Heart right ventricle (tissue), 16 donors: ENCODE data around the gene PCBP2. TPM values are rescaled to one million over a fixed set of nuclear protein-coding genes. Genes with fewer than 3 reads are reported as not detected.

ENCODE experiments used
- ATAC-seq, 8 donors: fragments of 200-7000 bp; cut with Tn5 transposase; one replicate each; pipeline ENCODE4 v1.9.1; 2020; ENCODE audit warnings: mild to moderate bottlenecking in 8 of 8, moderate library complexity in 8 of 8, moderate number of reproducible peaks in 1 of 8
- DNase-seq, 2 donors: peaks; one replicate each; pipeline ENCODE4 v3.0.0-alpha.2; 2020
- H3K27ac ChIP-seq, 10 donors: fragments of 200-600 bp; sonication (generic) in 2 of 10; one replicate each; pipeline versions ENCODE4 v1.5.0 to v1.8.0; 2020 to 2022; ENCODE audit warnings: mild to moderate bottlenecking in 3 of 10
- H3K27me3 ChIP-seq, 7 donors: fragments of 200-600 bp; one replicate each; pipeline ENCODE4 v1.8.0; 2021 to 2022; ENCODE audit warnings: mild to moderate bottlenecking in 2 of 7
- H3K36me3 ChIP-seq, 9 donors: fragments of 200-600 bp; sonication (generic) in 1 of 9; one replicate each; pipeline versions ENCODE4 v1.5.0 to v1.8.0; 2020 to 2022; ENCODE audit warnings: mild to moderate bottlenecking in 2 of 9
- H3K4me1 ChIP-seq, 9 donors: fragments of 200-600 bp; sonication (generic) in 1 of 9; one replicate each; pipeline versions ENCODE4 v1.5.0 to v1.8.0; 2020 to 2022; ENCODE audit warnings: mild to moderate bottlenecking in 4 of 9
- H3K4me3 ChIP-seq, 10 donors: fragments of 200-600 bp; sonication (generic) in 2 of 10; one replicate each; pipeline versions ENCODE4 v1.5.0 to v1.8.0; 2020 to 2022; ENCODE audit warnings: mild to moderate bottlenecking in 7 of 10, moderate library complexity in 2 of 10
- H3K9me3 ChIP-seq, 11 donors: fragments of 200-600 bp in 10 of 11; sonication (generic) in 2 of 11; one replicate each; pipeline versions ENCODE4 v1.5.0 to v1.8.0; 2013 to 2022; ENCODE audit warnings: mild to moderate bottlenecking in 2 of 11, control low read depth in 1 of 11, moderate library complexity in 1 of 11
- WGBS, 2 donors: extraction: QIAGEN DNeasy Blood & Tissue Kit; methylation state at CpG; one replicate each; pipeline ENCODE4 v1.1.7; 2013; ENCODE audit warnings: inconsistent platforms in 1 of 2; 5-methylcytosine and 5-hydroxymethylcytosine counted together
- intact Hi-C, 10 donors: fragments of 100-400 bp; cut with DNase I; formaldehyde crosslinking; loops; one replicate each; pipeline versions ENCODE4 v1.11.1 to v1.14.2; 2022
- polyA plus RNA-seq, 2 donors: library from polyadenylated mRNA; stranded (reverse); fragments of 200-250 nt; gene quantifications; one replicate each; pipeline ENCODE4 v1.2.3, GENCODE V29; 2013
- total RNA-seq, 10 donors: library from RNA; stranded (reverse); fragmentation: NEBNext Ultra II Directional in 3 of 10; extraction: Animal tissue kit (Norgen Biotek cat#: 25700) in 3 of 10; gene quantifications; one replicate each; pipeline versions ENCODE4 v1.2.1 to v1.2.4, GENCODE V29; 2021 to 2023
- TF ChIP-seq, protein P1 (sequence below), 9 donors: fragments of 200-600 bp; sonication (generic) in 2 of 9; IDR thresholded peaks; one replicate each; pipeline versions ENCODE4 v1.5.0 to v1.8.0; 2021 to 2022; ENCODE audit warnings: antibody characterized with exemption in 9 of 9, mild to moderate bottlenecking in 5 of 9, moderate library complexity in 1 of 9
- donor health status: Arrhythmogenic right ventricular cardiomyopathy.
- donor health status: ischemic (EF 13 %, LVEDD 7.1; RV severe dilation, severe dysfunction).
- donor health status: healthy with polysubstance abuse.
- donor health status: DM: no; HTN: yes; CAD: no.
- donor health status: DM: no; HTN: no; CAD: no.
- donor health status: ischemic (EF 25% LVEDD 6.9; RV normal size, moderate dysfunction).
- donor health status: ischemic (EF 25% LVEDD 5.7; RV mildly dilated, moderate dysfunction).
- donor health status: healthy.
- donor health status: DM: yes; HTN: yes; CAD: no.
- donor health status: Ischemic cardiomyopathy.
- donor health status: ischemic (EF 35%, LVEDD 5.7; RV mildly dilated, moderate dysfunction).
- donor health status: nonischemic (EF 11% LVEDD 7.7; RV severe dilation, severe dysfunction).
- donor health status: DM: yes; HTN: yes; CAD: no.
- donor health status: PGD.
- donor health status: ischemic (EF 29% LVEDD 5.4; RV normal size, mild dysfunction).
- donor health status: nonischemic (EF 23%, LVEDD 6.1; RV moderate dilation, normal function).

Gene PCBP2
- total and polyA plus RNA-seq, 12 donors: 281 to 579 (median 555) TPM

DNA sequence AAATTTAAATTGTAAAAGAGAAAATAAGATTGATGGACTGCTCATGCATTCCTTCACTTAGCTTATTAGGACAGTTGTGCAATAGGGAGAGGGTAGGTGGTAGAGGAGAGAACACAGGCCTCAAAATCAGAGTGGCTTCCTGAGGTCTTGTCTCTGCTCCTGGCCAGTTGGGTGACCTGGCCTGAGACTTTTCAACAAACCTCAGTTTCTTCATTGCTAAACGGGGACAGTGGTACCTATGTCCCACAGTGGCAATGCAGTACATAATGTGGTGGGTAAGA lies 44.8 kb downstream of the PCBP2 start:
- H3K9me3 ChIP-seq: no peaks in the 10 kb centered on the region
- DNase-seq (no peak), ATAC-seq (no peak)
- intact Hi-C loops: no loop called here
- H3K36me3 ChIP-seq: no peaks in the 10 kb centered on the region
- TF ChIP-seq, protein P1, sequence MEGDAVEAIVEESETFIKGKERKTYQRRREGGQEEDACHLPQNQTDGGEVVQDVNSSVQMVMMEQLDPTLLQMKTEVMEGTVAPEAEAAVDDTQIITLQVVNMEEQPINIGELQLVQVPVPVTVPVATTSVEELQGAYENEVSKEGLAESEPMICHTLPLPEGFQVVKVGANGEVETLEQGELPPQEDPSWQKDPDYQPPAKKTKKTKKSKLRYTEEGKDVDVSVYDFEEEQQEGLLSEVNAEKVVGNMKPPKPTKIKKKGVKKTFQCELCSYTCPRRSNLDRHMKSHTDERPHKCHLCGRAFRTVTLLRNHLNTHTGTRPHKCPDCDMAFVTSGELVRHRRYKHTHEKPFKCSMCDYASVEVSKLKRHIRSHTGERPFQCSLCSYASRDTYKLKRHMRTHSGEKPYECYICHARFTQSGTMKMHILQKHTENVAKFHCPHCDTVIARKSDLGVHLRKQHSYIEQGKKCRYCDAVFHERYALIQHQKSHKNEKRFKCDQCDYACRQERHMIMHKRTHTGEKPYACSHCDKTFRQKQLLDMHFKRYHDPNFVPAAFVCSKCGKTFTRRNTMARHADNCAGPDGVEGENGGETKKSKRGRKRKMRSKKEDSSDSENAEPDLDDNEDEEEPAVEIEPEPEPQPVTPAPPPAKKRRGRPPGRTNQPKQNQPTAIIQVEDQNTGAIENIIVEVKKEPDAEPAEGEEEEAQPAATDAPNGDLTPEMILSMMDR (IDR thresholded peaks at IDR 0.05): no peak
- 81 to 89% methylated on average over 1 of the region's 1 CpG for WGBS, 2 donors
- peaks cover 1 to 68% (median 33%) of the 10 kb centered on the region in 9 donors for H3K4me1 ChIP-seq
- no peaks in the 10 kb centered on the region for H3K27me3 ChIP-seq
- peak overlapping the region in 1 of 10 donors; percentile 11 for H3K4me3 ChIP-seq
- H3K27ac ChIP-seq: peak overlapping the region in 8 of 10 donors; percentile 0 to 62 (median 45)

DNA sequence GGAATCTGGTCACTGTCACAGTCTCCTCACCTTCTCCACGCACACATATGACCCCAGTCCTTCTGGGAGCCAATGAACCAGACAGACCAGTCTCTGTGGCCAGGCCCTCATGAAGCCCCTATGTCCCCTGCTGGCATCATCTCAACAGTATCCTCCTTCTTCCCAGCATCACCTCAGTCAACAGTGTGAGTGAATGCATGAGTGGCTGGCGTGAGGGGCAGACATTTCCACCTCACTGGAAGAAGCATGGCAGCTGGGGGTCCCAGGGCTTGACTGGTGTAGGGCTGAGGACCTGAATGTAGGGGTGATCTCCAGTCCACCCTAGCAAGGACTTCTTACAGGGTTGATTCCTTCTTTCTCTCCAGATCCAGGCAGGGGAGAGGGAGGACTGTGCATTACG lies 45.6 kb downstream of the PCBP2 start:
- ATAC-seq (no peak), DNase-seq (no peak)
- no peak overlapping the region for H3K4me3 ChIP-seq
- TF ChIP-seq, protein P1 (IDR thresholded peaks at IDR 0.05): no peak
- H3K27me3 ChIP-seq: no peaks in the 10 kb centered on the region
- intact Hi-C loops: no loop called here
- peaks cover 9 to 68% (median 35%) of the 10 kb centered on the region in 9 donors for H3K4me1 ChIP-seq
- no peaks in the 10 kb centered on the region for H3K9me3 ChIP-seq
- 94 to 96% methylated on average over 3 of the region's 3 CpGs for WGBS, 2 donors
- H3K27ac ChIP-seq: peak overlapping the region in 1 of 10 donors; percentile 29
- no peaks in the 10 kb centered on the region for H3K36me3 ChIP-seq

- TF ChIP-seq, protein P1 (IDR thresholded peaks at IDR 0.05): no peak
- peak overlapping the region in 2 of 10 donors; percentile 4 to 53 for H3K27ac ChIP-seq
- ATAC-seq: no peak
- H3K4me1 ChIP-seq: peaks cover 15 to 68% (median 40%) of the 10 kb centered on the region in 9 donors
- H3K9me3 ChIP-seq: no peaks in the 10 kb centered on the region
- 85 to 87% methylated on average over 2 of the region's 2 CpGs for WGBS, 2 donors
- H3K4me3 ChIP-seq: peak overlapping the region in 3 of 10 donors; percentile 8 to 74 (median 60)
- peaks cover 0 to 1% (median 0%) of the 10 kb centered on the region in 9 donors for H3K36me3 ChIP-seq
- intact Hi-C loops: no loop called here
- H3K27me3 ChIP-seq: no peaks in the 10 kb centered on the region
- DNase-seq: no peak
These were observed 46.3 kb downstream of the PCBP2 start for GRCh38 chr12:53498235-53498630.

DNA sequence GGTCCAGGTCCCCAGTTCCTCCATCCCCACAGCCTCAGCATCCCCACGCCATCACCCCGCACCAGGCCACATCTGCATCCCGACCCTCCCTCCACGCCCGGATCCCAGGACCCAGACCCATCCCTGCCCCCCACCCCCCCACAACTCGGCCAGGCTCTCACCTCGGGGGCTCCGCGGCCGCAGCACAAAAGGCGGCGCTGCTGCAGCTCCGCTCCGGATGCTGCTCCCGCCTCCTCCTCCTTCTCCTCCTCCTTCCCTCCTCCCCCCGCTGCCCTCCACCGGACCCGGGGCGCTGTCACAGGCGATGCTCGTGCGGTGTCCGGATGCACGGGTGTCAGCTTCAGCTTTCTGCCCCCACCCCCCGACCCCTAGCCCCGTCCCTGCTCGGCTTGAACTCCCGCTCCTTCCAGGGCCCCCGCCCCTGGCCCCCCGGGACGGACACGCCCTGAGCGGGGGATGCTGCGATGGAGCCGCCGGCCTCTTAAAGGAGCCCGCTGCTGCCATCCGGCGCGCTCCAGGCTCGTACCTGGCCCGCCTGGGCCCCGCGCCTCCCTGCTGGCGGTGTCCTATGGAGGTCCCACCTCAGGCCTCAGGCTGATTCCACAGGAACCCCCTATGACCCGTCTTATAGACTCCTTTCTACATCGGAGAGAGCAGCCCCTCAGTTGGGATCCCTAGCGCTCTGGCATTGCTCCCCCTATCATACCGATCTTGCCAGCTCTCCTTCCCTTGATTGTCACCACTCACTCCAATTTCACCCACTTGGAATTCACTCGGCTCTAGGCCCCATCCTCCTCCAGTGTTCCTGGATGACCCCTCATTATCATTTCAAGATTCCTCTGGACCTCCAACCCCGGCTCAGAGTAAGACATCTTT lies 47.6 kb downstream of the PCBP2 start, which contains the start of gene MAP3K12:
TSS of gene MAP3K12 (minus strand) at position 193 of the 876 bp plus-strand sequence. CDS start 12,067 bp downstream, outside the sequence.
- Histone ChIP-seq H3K9me3 (no peaks in the 10 kb centered on the region), H3K4me3 (peak within 1 kb of the TSS; percentile 31 to 87 (median 74)), H3K4me1 (peaks cover 15 to 61% (median 36%) of the 10 kb centered on the region in 9 donors), H3K27me3 (no peaks in the 10 kb centered on the region), H3K36me3 (peaks cover 0 to 14% (median 0%) of the 10 kb centered on the region in 9 donors), H3K27ac (peak within 1 kb of the TSS; percentile 96 to 99 (median 97))
- 1% methylated on average over 50 to 51 of the region's 51 CpGs for WGBS, 2 donors
- ATAC-seq (peak in 7 of 8 donors; percentile 1 to 24 (median 14)), DNase-seq (peak; percentile 69 to 75)
- intact Hi-C loops: loop anchor here in 7 of 10 donors (2.0 to 10.0 kb wide), 7 partner anchors 45 to 175 kb away; partner anchors contain the start of genes PCBP2 (in 5 of the 7), AAAS (in 1 of the 7) and PRR13 (in 1 of the 7)
- TF ChIP-seq, protein P1 (IDR thresholded peaks at IDR 0.05): no peak
